Measurements from ENCODE around the gene NUDT21. TPM values are rescaled to one million over a fixed set of nuclear protein-coding genes. Genes with fewer than 3 reads are reported as not detected.

Gene NUDT21
- total and polyA plus RNA-seq, 3 donors from 2014 or later = 67.7 to 224 (median 75.3) TPM

- H3K27me3 ChIP-seq = no peaks in the 10 kb centered on the region
- intact Hi-C loops (cut with DNase I; ENCODE audit: low total_unique reads) = no loop called here
- H3K9me3 ChIP-seq = no peaks in the 10 kb centered on the region
- TF ChIP-seq CTCF (IDR thresholded peaks at IDR 0.05) (no peak), POLR2A (IDR thresholded peaks at IDR 0.05) (no peak)
- no peaks in the 10 kb centered on the region for H3K4me1 ChIP-seq
- H3K36me3 ChIP-seq (ENCODE audit: low read depth, missing control alignments) = no peaks in the 10 kb centered on the region
- no peak overlapping the region for H3K27ac ChIP-seq
- DNase-seq = no peak
- H3K4me3 ChIP-seq = no peak overlapping the region
Measured at GRCh38 chr16:56436258-56436657, 14.9 kb downstream of the NUDT21 start.

- intact Hi-C loops (cut with DNase I; ENCODE audit: low total_unique reads) = no loop called here
- Histone ChIP-seq H3K36me3 (ENCODE audit: low read depth, missing control alignments) (no peaks in the 10 kb centered on the region), H3K27me3 (no peaks in the 10 kb centered on the region), H3K4me1 (peaks cover 8% of the 10 kb centered on the region), H3K4me3 (no peak overlapping the region), H3K27ac (no peak overlapping the region), H3K9me3 (no peaks in the 10 kb centered on the region)
- no peak for DNase-seq
- WGBS, 2 donors = 74 to 83% methylated on average over 1 of the region's 1 CpG
- TF ChIP-seq POLR2A (IDR thresholded peaks at IDR 0.05) (no peak), CTCF (IDR thresholded peaks at IDR 0.05) (no peak)
Measured at GRCh38 chr16:56428091-56428490, 23.0 kb downstream of the NUDT21 start.

- no peak for TF ChIP-seq POLR2A (IDR thresholded peaks at IDR 0.05)
- Histone ChIP-seq H3K27me3 (no peaks in the 10 kb centered on the region), H3K4me3 (no peak overlapping the region), H3K36me3 (ENCODE audit: low read depth, missing control alignments) (no peaks in the 10 kb centered on the region), H3K27ac (no peak overlapping the region), H3K4me1 (peaks cover 19% of the 10 kb centered on the region), H3K9me3 (no peaks in the 10 kb centered on the region)
- WGBS, 2 donors = 66 to 79% methylated on average over 4 of the region's 4 CpGs
- intact Hi-C loops (cut with DNase I; ENCODE audit: low total_unique reads) = no loop called here
- no peak for DNase-seq
Measured at GRCh38 chr16:56426585-56426984, 24.5 kb downstream of the NUDT21 start.

- H3K27me3 ChIP-seq = no peaks in the 10 kb centered on the region
- no peaks in the 10 kb centered on the region for H3K9me3 ChIP-seq
- 0% methylated on average over 4 of the region's 57 CpGs; no CpG with 5 or more reads in 1 of the 2 donors for WGBS, 2 donors
- H3K36me3 ChIP-seq (ENCODE audit: low read depth, missing control alignments) = no peaks in the 10 kb centered on the region
- DNase-seq = peak; percentile 53
- peaks cover 19% of the 10 kb centered on the region for H3K4me1 ChIP-seq
- peak within 1 kb of the TSS; percentile 86 to 95 for H3K27ac ChIP-seq
- peak; percentile 30 to 62 (median 57) for TF ChIP-seq CTCF (IDR thresholded peaks at IDR 0.05)
- no peak for TF ChIP-seq POLR2A (IDR thresholded peaks at IDR 0.05)
- H3K4me3 ChIP-seq = peak within 1 kb of the TSS; percentile 80 to 93
- intact Hi-C loops (cut with DNase I; ENCODE audit: low total_unique reads) = no loop called here
Measured at GRCh38 chr16:56425439-56425832, 25.7 kb downstream of the NUDT21 start, which contains the start of gene AMFR. TSS of gene AMFR (minus strand) at chr16:56425545. CDS start at chr16:56425327, 218 bp downstream.

GRCh38 chr16:56424791-56425438 lies 26.2 kb downstream of the NUDT21 start:
- no peaks in the 10 kb centered on the region for H3K9me3 ChIP-seq
- H3K4me1 ChIP-seq = peaks cover 20% of the 10 kb centered on the region
- 0 to 1% methylated on average over 15 to 20 of the region's 79 CpGs for WGBS, 2 donors
- H3K27ac ChIP-seq = peak overlapping the region; percentile 86 to 95
- peak overlapping the region; percentile 80 to 93 for H3K4me3 ChIP-seq
- peak; percentile 57 for DNase-seq
- no peak for TF ChIP-seq CTCF (IDR thresholded peaks at IDR 0.05)
- no peak for TF ChIP-seq POLR2A (IDR thresholded peaks at IDR 0.05)
- H3K36me3 ChIP-seq (ENCODE audit: low read depth, missing control alignments) = no peaks in the 10 kb centered on the region
- no peaks in the 10 kb centered on the region for H3K27me3 ChIP-seq
- intact Hi-C loops (cut with DNase I; ENCODE audit: low total_unique reads) = no loop called here
